ENCODE results near the gene WFIKKN2. TPM values are rescaled to one million over a fixed set of nuclear protein-coding genes. Genes with fewer than 3 reads are reported as not detected.

WFIKKN2 gene
- polyA plus RNA-seq, 1 experiment, result not detected

- ChIA-PET CTCF (interaction anchor here (1.0 to 3.3 kb wide), 5 partner anchors 10 to 48 kb away, joined by 3 to 19 read pairs (median 6); no protein-coding TSS in a partner anchor), POLR2A (no interaction called here)
- no peak for DNase-seq (ENCODE audit: low read depth)
These were observed 4.4 kb upstream of the WFIKKN2 start for GRCh38 chr17:50830994-50831393.

GRCh38 chr17:50831471-50831928, 3.9 kb upstream of the WFIKKN2 start:
- POLR2A ChIA-PET, result no interaction called here
- Histone ChIP-seq H3K27me3 (ENCODE audit: control insufficient read depth, insufficient read depth, low read length) (peaks cover 3% of the 10 kb centered on the region), H3K4me3 (ENCODE audit: low read depth, low read length) (no peak overlapping the region), H3K36me3 (ENCODE audit: control insufficient read depth, insufficient read depth, low read length) (no peaks in the 10 kb centered on the region)
- CTCF ChIA-PET, result interaction anchor here (1.5 to 3.3 kb wide), 2 partner anchors 13 to 48 kb away, joined by 6 to 16 read pairs; no protein-coding TSS in a partner anchor
- DNase-seq (ENCODE audit: low read depth), result no peak
- TF ChIP-seq, protein P1, sequence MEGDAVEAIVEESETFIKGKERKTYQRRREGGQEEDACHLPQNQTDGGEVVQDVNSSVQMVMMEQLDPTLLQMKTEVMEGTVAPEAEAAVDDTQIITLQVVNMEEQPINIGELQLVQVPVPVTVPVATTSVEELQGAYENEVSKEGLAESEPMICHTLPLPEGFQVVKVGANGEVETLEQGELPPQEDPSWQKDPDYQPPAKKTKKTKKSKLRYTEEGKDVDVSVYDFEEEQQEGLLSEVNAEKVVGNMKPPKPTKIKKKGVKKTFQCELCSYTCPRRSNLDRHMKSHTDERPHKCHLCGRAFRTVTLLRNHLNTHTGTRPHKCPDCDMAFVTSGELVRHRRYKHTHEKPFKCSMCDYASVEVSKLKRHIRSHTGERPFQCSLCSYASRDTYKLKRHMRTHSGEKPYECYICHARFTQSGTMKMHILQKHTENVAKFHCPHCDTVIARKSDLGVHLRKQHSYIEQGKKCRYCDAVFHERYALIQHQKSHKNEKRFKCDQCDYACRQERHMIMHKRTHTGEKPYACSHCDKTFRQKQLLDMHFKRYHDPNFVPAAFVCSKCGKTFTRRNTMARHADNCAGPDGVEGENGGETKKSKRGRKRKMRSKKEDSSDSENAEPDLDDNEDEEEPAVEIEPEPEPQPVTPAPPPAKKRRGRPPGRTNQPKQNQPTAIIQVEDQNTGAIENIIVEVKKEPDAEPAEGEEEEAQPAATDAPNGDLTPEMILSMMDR (IDR thresholded peaks at IDR 0.05; ENCODE audit: insufficient read depth, low read depth, low read length), result no peak

More at GRCh38 chr17:50830994-50831393, 4.4 kb upstream of the WFIKKN2 start:
- no peaks in the 10 kb centered on the region for H3K36me3 ChIP-seq (ENCODE audit: control insufficient read depth, insufficient read depth, low read length)
- TF ChIP-seq, protein P1 (IDR thresholded peaks at IDR 0.05; ENCODE audit: insufficient read depth, low read depth, low read length), result no peak
- no peak overlapping the region for H3K4me3 ChIP-seq (ENCODE audit: low read depth, low read length)
- peaks cover 3% of the 10 kb centered on the region for H3K27me3 ChIP-seq (ENCODE audit: control insufficient read depth, insufficient read depth, low read length)

- Histone ChIP-seq H3K4me3 (ENCODE audit: low read depth, low read length) (no peak overlapping the region), H3K27me3 (ENCODE audit: control insufficient read depth, insufficient read depth, low read length) (peaks cover 3% of the 10 kb centered on the region), H3K36me3 (ENCODE audit: control insufficient read depth, insufficient read depth, low read length) (no peaks in the 10 kb centered on the region)
- CTCF ChIA-PET, result interaction anchor here (0.9 to 2.5 kb wide), 2 partner anchors 10 to 11 kb away, joined by 4 to 11 read pairs; no protein-coding TSS in a partner anchor
- DNase-seq (ENCODE audit: low read depth), result no peak
- POLR2A ChIA-PET, result no interaction called here
- TF ChIP-seq, protein P1 (IDR thresholded peaks at IDR 0.05; ENCODE audit: insufficient read depth, low read depth, low read length), result no peak
These were observed 3.0 kb upstream of the WFIKKN2 start for GRCh38 chr17:50832267-50832863.

DNA sequence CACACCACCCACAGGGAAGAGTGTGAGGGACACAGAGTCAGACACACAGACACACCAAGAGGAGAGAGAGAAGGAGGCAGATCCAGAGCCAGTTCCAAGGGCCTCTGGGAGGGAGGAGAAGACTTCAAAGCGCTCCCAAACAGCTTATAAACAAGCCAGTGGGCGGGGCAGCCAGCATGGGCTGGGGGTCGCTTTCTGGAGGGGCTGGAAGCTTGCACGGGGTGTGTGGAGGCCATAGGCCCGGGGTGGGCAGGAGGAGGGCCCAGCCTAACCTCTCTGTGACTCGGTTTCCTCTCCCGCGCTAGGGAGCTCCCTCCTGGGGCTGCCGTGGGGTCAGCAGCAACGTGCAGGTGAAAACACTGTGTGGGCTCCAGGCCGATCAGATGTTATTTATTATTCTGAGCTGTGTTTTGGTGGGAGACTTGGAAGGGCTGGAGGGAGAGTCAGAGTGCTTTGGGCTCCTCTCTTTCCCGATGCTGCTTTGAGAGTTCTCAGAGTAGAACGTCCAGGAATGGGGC, 2.5 kb upstream of the WFIKKN2 start:
- TF ChIP-seq, protein P1 (IDR thresholded peaks at IDR 0.05; ENCODE audit: insufficient read depth, low read depth, low read length), result no peak
- no peak for DNase-seq (ENCODE audit: low read depth)
- no peak overlapping the region for H3K4me3 ChIP-seq (ENCODE audit: low read depth, low read length)
- H3K27me3 ChIP-seq (ENCODE audit: control insufficient read depth, insufficient read depth, low read length), result peaks cover 3% of the 10 kb centered on the region
- ChIA-PET POLR2A (no interaction called here), CTCF (interaction anchor here (0.9 to 2.5 kb wide), 3 partner anchors 9 to 50 kb away, joined by 4 to 11 read pairs (median 5); no protein-coding TSS in a partner anchor)
- no peaks in the 10 kb centered on the region for H3K36me3 ChIP-seq (ENCODE audit: control insufficient read depth, insufficient read depth, low read length)
